HEK293T (cell line): ENCODE data around the gene PLA2R1.

Experiments
- ARNT ChIP-seq: fragments of 450-650 bp; IDR thresholded peaks from 2 replicates; pipeline ENCODE4 v1.6.1; 2017; ENCODE audit warnings: mild to moderate bottlenecking
- FOXA1 ChIP-seq: fragments of 450-650 bp; IDR thresholded peaks from 2 replicates; pipeline ENCODE4 v1.6.1; 2016; ENCODE audit warnings: mild to moderate bottlenecking
- FOXM1 ChIP-seq: fragments of 450-650 bp; IDR thresholded peaks from 2 replicates; pipeline ENCODE4 v1.6.1; 2017; ENCODE audit warnings: mild to moderate bottlenecking, borderline replicate concordance
- LEF1 ChIP-seq: fragments of 450-650 bp; IDR thresholded peaks from 2 replicates; pipeline ENCODE4 v1.6.1; 2017; ENCODE audit warnings: mild to moderate bottlenecking, borderline replicate concordance
- NFRKB ChIP-seq: fragments of 450-650 bp; IDR thresholded peaks from 2 replicates; pipeline ENCODE4 v1.6.1; 2016; ENCODE audit warnings: mild to moderate bottlenecking, moderate library complexity
- SP1 ChIP-seq: fragments of 450-650 bp; IDR thresholded peaks from 2 replicates; pipeline ENCODE4 v1.6.1; 2017
- SUZ12 ChIP-seq: fragments of 450-650 bp; IDR thresholded peaks from 2 replicates; pipeline ENCODE4 v1.6.1; 2016; ENCODE audit warnings: mild to moderate bottlenecking
- TARDBP ChIP-seq: fragments of 450-650 bp; IDR thresholded peaks from 2 replicates; pipeline ENCODE4 v1.6.1; 2016
- TF ChIP-seq, protein P1 (sequence below): fragments of 450-650 bp; IDR thresholded peaks from 2 replicates; pipeline ENCODE4 v1.6.1; 2016

DNA sequence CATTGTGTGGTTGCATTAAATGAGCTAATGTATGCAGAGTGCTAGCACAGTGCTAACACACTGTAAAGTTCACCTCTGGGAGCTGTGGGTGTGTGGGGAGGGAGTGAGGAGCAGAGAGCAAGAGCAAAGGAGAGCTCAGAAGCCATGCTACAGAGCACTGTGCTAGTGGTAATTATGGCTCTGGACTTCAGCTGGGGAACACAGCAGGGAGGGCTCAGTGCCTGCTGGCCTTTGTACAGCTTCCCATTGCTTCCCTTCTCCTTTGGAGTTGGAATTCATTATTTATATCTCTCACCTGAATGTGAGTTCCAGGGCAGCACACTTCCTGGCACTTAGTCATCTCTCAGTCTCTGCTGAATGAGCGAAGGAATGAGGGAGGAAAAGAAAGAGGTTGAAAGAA, 2.5 kb upstream of the PLA2R1 start:
- TF ChIP-seq TARDBP (no peak), ARNT (no peak), LEF1 (no peak), NFRKB (no peak), FOXA1 (no peak), FOXM1 (no peak), SUZ12 (no peak), SP1 (no peak)
- TF ChIP-seq, protein P1, sequence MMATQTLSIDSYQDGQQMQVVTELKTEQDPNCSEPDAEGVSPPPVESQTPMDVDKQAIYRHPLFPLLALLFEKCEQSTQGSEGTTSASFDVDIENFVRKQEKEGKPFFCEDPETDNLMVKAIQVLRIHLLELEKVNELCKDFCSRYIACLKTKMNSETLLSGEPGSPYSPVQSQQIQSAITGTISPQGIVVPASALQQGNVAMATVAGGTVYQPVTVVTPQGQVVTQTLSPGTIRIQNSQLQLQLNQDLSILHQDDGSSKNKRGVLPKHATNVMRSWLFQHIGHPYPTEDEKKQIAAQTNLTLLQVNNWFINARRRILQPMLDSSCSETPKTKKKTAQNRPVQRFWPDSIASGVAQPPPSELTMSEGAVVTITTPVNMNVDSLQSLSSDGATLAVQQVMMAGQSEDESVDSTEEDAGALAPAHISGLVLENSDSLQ, result no peak
